ENCODE results near the gene BCL6.

- TF ChIP-seq CTCF (IDR thresholded peaks at IDR 0.05; ENCODE audit: insufficient read depth, low read depth, low read length) (no peak), EZH2 (IDR thresholded peaks at IDR 0.05; ENCODE audit: insufficient read depth, low read length) (no peak)
Measured at GRCh38 chr3:187722206-187722612, 23.1 kb downstream of the BCL6 start.
